HG03108 (cell line): Measurements from ENCODE around the gene GALK1.
"Not testable (repeated sequence)": the region's sequence is repeated elsewhere in the genome, so short reads cannot be mapped to it uniquely, and the experiment has no call there.

ENCODE experiments used
- ATAC-seq: cut with Tn5 transposase; IDR thresholded peaks from one replicate; pipeline ENCODE4 v1.9.1; 2021; ENCODE audit warnings: moderate library complexity; ENCODE audit not compliant: unreplicated experiment

GALK1 gene

GRCh38 chr17:75764711-75765421 lies at the start of gene GALK1:
TSS of gene GALK1 (minus strand) at chr17:75765192. CDS start at chr17:75765136, 56 bp downstream.
- peak; percentile 58 for ATAC-seq

GRCh38 chr17:75814021-75814395 lies 49.0 kb upstream of the GALK1 start:
- no peak for ATAC-seq

GRCh38 chr17:75813081-75814020 lies 48.4 kb upstream of the GALK1 start:
- ATAC-seq: no peak

GRCh38 chr17:75812096-75813013 lies 47.4 kb upstream of the GALK1 start:
- ATAC-seq: no peak

- no peak for ATAC-seq
Observed at GRCh38 chr17:75811174-75811573, 46.2 kb upstream of the GALK1 start.

- not testable (repeated sequence) for ATAC-seq
Observed at GRCh38 chr17:75810756-75811155, 45.8 kb upstream of the GALK1 start.

GRCh38 chr17:75810216-75810615 lies 45.2 kb upstream of the GALK1 start:
- ATAC-seq: no peak

- no peak for ATAC-seq
Observed at GRCh38 chr17:75809631-75810111, 44.7 kb upstream of the GALK1 start.

- ATAC-seq: peak; percentile 83
Observed at GRCh38 chr17:75808905-75809621, 44.1 kb upstream of the GALK1 start.

- ATAC-seq: no peak
Observed at GRCh38 chr17:75808549-75808904, 43.5 kb upstream of the GALK1 start.

- ATAC-seq: no peak
Observed at GRCh38 chr17:75807861-75808260, 42.9 kb upstream of the GALK1 start.

GRCh38 chr17:75806822-75807500 lies 42.0 kb upstream of the GALK1 start:
- no peak for ATAC-seq

- no peak for ATAC-seq
Observed at GRCh38 chr17:75803883-75804282, 38.9 kb upstream of the GALK1 start.

- ATAC-seq: no peak
Observed at GRCh38 chr17:75799402-75799801, 34.4 kb upstream of the GALK1 start.

- no peak for ATAC-seq
Observed at GRCh38 chr17:75795820-75796607, 31.0 kb upstream of the GALK1 start.

- no peak for ATAC-seq
Observed at GRCh38 chr17:75793460-75793859, 28.5 kb upstream of the GALK1 start.

- no peak for ATAC-seq
Observed at GRCh38 chr17:75791254-75791653, 26.3 kb upstream of the GALK1 start.

- ATAC-seq: peak; percentile 45
Observed at GRCh38 chr17:75785016-75785890, 20.3 kb upstream of the GALK1 start.
